Breast epithelium (tissue), 4 donors: Measurements from ENCODE around the gene YBX1. TPM values are rescaled to one million over a fixed set of nuclear protein-coding genes. Genes with fewer than 3 reads are reported as not detected.
A peak's percentile ranks its signal among the peaks of the same experiment; 100 is the strongest.

ENCODE experiments used
- DNase-seq, 2 donors: peaks; one replicate each; pipeline ENCODE4 v3.0.0-alpha.2; 2019; ENCODE audit warnings: low spot score in 2 of 2
- H3K27ac ChIP-seq, 2 donors: fragments of 200-600 bp; sonication (generic) in 1 of 2; one replicate each; pipeline ENCODE4 v1.5.1; 2016 to 2019; ENCODE audit warnings: mild to moderate bottlenecking in 1 of 2
- H3K27me3 ChIP-seq, 2 donors: fragments of 200-600 bp; sonication (generic) in 1 of 2; one replicate each; pipeline versions ENCODE4 v1.5.1 to v1.6.0; 2017 to 2019; ENCODE audit warnings: control low read depth in 1 of 2, mild to moderate bottlenecking in 1 of 2
- H3K36me3 ChIP-seq: fragments of 200-600 bp; one replicate; pipeline ENCODE4 v1.5.1; 2019
- H3K4me1 ChIP-seq, 2 donors: fragments of 200-600 bp; sonication (generic); one replicate each; pipeline ENCODE4 v1.5.1; 2016 to 2019; ENCODE audit warnings: control low read depth in 1 of 2
- H3K4me3 ChIP-seq, 3 donors: fragments of 200-600 bp; sonication (generic); 1 replicate in 2 of 3; 2 replicates in 1 of 3; pipeline ENCODE4 v1.5.1; 2016 to 2019; ENCODE audit warnings: mild to moderate bottlenecking in 3 of 3, moderate library complexity in 2 of 3
- H3K9me3 ChIP-seq, 2 donors: fragments of 200-600 bp; sonication (generic) in 1 of 2; one replicate each; pipeline ENCODE4 v1.5.1; 2016 to 2019; ENCODE audit warnings: control low read depth in 1 of 2
- CTCF ChIP-seq, 3 donors: fragments of 450-650 bp; IDR thresholded peaks; one replicate each; pipeline ENCODE4 v1.5.1; 2016 to 2017; ENCODE audit warnings: antibody characterized with exemption in 3 of 3, mild to moderate bottlenecking in 3 of 3, moderate library complexity in 3 of 3
- POLR2A ChIP-seq: fragments of 450-650 bp; IDR thresholded peaks from one replicate; pipeline ENCODE4 v1.6.1; 2016; ENCODE audit warnings: antibody characterized with exemption, mild to moderate bottlenecking, moderate library complexity
- POLR2AphosphoS5 ChIP-seq, 3 donors: sonication (generic); formaldehyde crosslinking; IDR thresholded peaks; one replicate each; pipeline ENCODE4 v1.6.1; 2017; ENCODE audit warnings: antibody characterized with exemption in 3 of 3
- intact Hi-C: fragments of 100-400 bp; cut with DNase I; formaldehyde crosslinking; loops from one replicate; pipeline ENCODE4 v1.15.1; 2023; ENCODE audit warnings: low total_unique reads
- total RNA-seq, 3 donors: library from RNA; depleted of rRNA; stranded (reverse); fragments of >200 nt; gene quantifications; one replicate each; pipeline ENCODE4 v1.1.0, GENCODE V29; 2016

YBX1 gene
- 100 to 1,000 TPM; 332 to 694 (median 485) TPM for total RNA-seq

DNA sequence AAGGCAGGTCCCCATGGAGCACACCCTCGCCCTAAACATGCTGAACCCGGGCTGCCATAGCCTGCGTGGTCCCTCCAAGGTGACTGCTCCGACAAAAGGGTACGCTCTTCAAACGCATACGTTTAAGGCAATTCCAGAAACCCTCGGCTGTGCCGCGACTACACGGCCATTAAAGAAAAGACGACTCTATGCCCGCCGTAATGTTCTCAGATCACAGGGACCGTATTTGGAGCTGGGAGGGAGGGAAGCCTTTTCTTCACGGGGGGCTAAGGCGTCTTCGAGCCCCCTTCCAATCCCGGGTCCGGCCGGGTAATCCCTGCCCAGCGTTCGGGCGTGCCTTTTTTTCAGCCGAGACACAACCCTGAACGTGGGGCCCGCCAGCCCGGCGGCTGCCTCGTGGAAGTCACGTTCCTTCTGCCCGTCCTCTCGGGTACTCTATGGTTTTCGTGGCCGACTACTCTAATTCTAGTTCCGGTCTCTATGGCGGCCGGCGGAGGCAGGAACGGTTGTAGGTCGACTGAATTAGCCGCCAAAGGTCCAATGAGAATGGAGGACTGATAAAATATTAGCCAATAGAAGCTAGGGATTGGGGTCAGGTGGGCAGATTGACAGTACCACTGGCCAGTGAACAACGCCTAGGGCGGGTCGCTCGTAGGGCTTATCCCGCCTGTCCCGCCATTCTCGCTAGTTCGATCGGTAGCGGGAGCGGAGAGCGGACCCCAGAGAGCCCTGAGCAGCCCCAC lies at the start of gene YBX1:
YBX1 (plus strand) TSS at position 678 of the 743 bp plus-strand sequence. CDS start 148 bp downstream, outside the sequence.
- DNase-seq: peak; percentile 97 to 98
- peak within 1 kb of the TSS; percentile 66 to 94 (median 80) for H3K4me3 ChIP-seq
- intact Hi-C loops: no loop called here
- peak within 1 kb of the TSS; percentile 86 to 91 for H3K27ac ChIP-seq
- H3K36me3 ChIP-seq: no peaks in the 10 kb centered on the region
- H3K4me1 ChIP-seq: peaks cover 7 to 15% of the 10 kb centered on the region in 2 donors
- H3K9me3 ChIP-seq: no peaks in the 10 kb centered on the region
- TF ChIP-seq POLR2A (peak; percentile 78), POLR2AphosphoS5 (IDR thresholded peaks at IDR 0.05) (peak; percentile 84 to 90 (median 89)), CTCF (IDR thresholded peaks at IDR 0.05) (no peak)
- no peaks in the 10 kb centered on the region for H3K27me3 ChIP-seq

DNA sequence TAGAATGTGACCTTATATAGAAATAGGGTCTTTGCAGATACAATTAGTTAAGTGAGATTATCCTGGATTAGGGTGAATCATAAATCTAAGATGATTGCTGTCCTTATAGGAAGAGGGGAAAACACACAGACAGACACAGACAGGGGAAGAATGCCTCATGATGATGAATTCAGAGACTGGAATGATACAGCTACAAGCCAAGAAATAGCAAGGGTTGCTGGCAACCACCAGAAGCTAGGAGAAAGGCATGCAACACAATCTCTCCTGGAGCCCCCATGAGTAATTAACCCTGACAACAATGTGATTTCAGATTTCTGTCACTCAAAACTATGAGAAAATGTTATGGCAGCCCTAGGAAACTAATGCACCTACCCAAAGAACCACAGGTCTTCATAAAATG lies 43.1 kb upstream of the YBX1 start:
- Histone ChIP-seq H3K4me1 (no peaks in the 10 kb centered on the region), H3K36me3 (no peaks in the 10 kb centered on the region), H3K27me3 (no peaks in the 10 kb centered on the region), H3K4me3 (no peak overlapping the region), H3K27ac (no peak overlapping the region), H3K9me3 (no peaks in the 10 kb centered on the region)
- intact Hi-C loops: no loop called here
- TF ChIP-seq POLR2A (no peak), POLR2AphosphoS5 (IDR thresholded peaks at IDR 0.05) (no peak), CTCF (IDR thresholded peaks at IDR 0.05) (no peak)
- no peak for DNase-seq

GRCh38 chr1:42646056-42646455 lies 36.2 kb upstream of the YBX1 start:
- Histone ChIP-seq H3K36me3 (no peaks in the 10 kb centered on the region), H3K9me3 (no peaks in the 10 kb centered on the region), H3K27ac (no peak overlapping the region), H3K27me3 (no peaks in the 10 kb centered on the region), H3K4me3 (no peak overlapping the region), H3K4me1 (no peaks in the 10 kb centered on the region)
- DNase-seq: no peak
- TF ChIP-seq POLR2A (no peak), CTCF (IDR thresholded peaks at IDR 0.05) (no peak), POLR2AphosphoS5 (IDR thresholded peaks at IDR 0.05) (no peak)
- intact Hi-C loops: no loop called here

GRCh38 chr1:42657201-42657600 lies 25.0 kb upstream of the YBX1 start:
- intact Hi-C loops: loop anchor here (5.0 kb wide), 1 partner anchor 1010 kb away; no protein-coding TSS in a partner anchor

More at GRCh38 chr1:42657201-42657600, 25.0 kb upstream of the YBX1 start:
- no peak for DNase-seq
- no peaks in the 10 kb centered on the region for H3K27me3 ChIP-seq
- H3K4me3 ChIP-seq: peak overlapping the region in 2 of 3 donors; percentile 76 to 77
- no peak for TF ChIP-seq CTCF (IDR thresholded peaks at IDR 0.05)
- no peak for TF ChIP-seq POLR2A
- no peak for TF ChIP-seq POLR2AphosphoS5 (IDR thresholded peaks at IDR 0.05)
- H3K27ac ChIP-seq: peak overlapping the region in 1 of 2 donors; percentile 69
- no peaks in the 10 kb centered on the region for H3K9me3 ChIP-seq
- peaks cover 0 to 7% of the 10 kb centered on the region in 2 donors for H3K4me1 ChIP-seq
- no peaks in the 10 kb centered on the region for H3K36me3 ChIP-seq
